Astrocyte (in vitro differentiated cells and primary cell): ENCODE measurements around the gene VAV1.

ENCODE experiments used
- EZH2 ChIP-seq: IDR thresholded peaks from 2 replicates; pipeline ENCODE4 v1.6.1; 2012; ENCODE audit warnings: mild to moderate bottlenecking, low read length, inconsistent platforms; ENCODE audit not compliant: insufficient read depth
- TF ChIP-seq, protein P1 (sequence below): IDR thresholded peaks from 2 replicates; pipeline ENCODE4 v1.5.1; 2011; ENCODE audit warnings: low read depth, mild to moderate bottlenecking, inconsistent platforms, low read length, moderate library complexity; ENCODE audit not compliant: insufficient read depth

- TF ChIP-seq EZH2, result no peak
- TF ChIP-seq, protein P1, sequence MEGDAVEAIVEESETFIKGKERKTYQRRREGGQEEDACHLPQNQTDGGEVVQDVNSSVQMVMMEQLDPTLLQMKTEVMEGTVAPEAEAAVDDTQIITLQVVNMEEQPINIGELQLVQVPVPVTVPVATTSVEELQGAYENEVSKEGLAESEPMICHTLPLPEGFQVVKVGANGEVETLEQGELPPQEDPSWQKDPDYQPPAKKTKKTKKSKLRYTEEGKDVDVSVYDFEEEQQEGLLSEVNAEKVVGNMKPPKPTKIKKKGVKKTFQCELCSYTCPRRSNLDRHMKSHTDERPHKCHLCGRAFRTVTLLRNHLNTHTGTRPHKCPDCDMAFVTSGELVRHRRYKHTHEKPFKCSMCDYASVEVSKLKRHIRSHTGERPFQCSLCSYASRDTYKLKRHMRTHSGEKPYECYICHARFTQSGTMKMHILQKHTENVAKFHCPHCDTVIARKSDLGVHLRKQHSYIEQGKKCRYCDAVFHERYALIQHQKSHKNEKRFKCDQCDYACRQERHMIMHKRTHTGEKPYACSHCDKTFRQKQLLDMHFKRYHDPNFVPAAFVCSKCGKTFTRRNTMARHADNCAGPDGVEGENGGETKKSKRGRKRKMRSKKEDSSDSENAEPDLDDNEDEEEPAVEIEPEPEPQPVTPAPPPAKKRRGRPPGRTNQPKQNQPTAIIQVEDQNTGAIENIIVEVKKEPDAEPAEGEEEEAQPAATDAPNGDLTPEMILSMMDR, result no peak
Measured at GRCh38 chr19:6813659-6814058, 41.2 kb downstream of the VAV1 start.
